B cell (primary cell): ENCODE data around the gene SAMD4A. TPM values are rescaled to one million over a fixed set of nuclear protein-coding genes. Genes with fewer than 3 reads are reported as not detected.

Experiments
- ATAC-seq: fragments of 200-7000 bp; cut with Tn5 transposase; one replicate; pipeline ENCODE4 v1.10.0; 2021; ENCODE audit warnings: low read depth, mild to moderate bottlenecking, moderate number of reproducible peaks, moderate library complexity
- CTCF ChIA-PET: fragments of 350-600 bp; sonication (Branson Sonifier 250); formaldehyde crosslinking; loops from one replicate; lab custom pipeline; 2021; ENCODE audit warnings: antibody characterized with exemption, inconsistent platforms; lab: Charles Lee
- POLR2A ChIA-PET: fragments of 350-600 bp; sonication (Branson Sonifier 250); formaldehyde crosslinking; loops from one replicate; lab custom pipeline; 2021; ENCODE audit warnings: antibody characterized with exemption; lab: Charles Lee
- DNase-seq: peaks from one replicate; pipeline ENCODE4 v3.0.0; 2013
- H2AFZ ChIP-seq: 2 replicates; pipeline ENCODE4 v1.6.1; 2012; ENCODE audit warnings: mild to moderate bottlenecking, low read depth, low read length; ENCODE audit not compliant: insufficient read depth, poor library complexity, severe bottlenecking
- H3K27ac ChIP-seq, 2 donors: 1 replicate in 1 of 2; 2 replicates in 1 of 2; pipeline ENCODE4 v1.5.1; 2012 to 2013; ENCODE audit warnings: low read length in 2 of 2, mild to moderate bottlenecking in 2 of 2, moderate library complexity in 1 of 2
- H3K27me3 ChIP-seq, 4 experiments: fragments of 200-600 bp in 1 of 4; sonication (generic) in 1 of 4; replicated peaks in 1 of 4; 1 replicate in 2 of 4; 2 replicates in 2 of 4; pipeline versions ENCODE4 v1.6.1 to v1.7.0; 2013 to 2016; ENCODE audit warnings: low read length in 3 of 4, mild to moderate bottlenecking in 2 of 4, mixed read lengths in 1 of 4, moderate library complexity in 1 of 4; ENCODE audit not compliant: insufficient read depth in 4 of 4, control insufficient read depth in 3 of 4; ENCODE audit errors: control extremely low read depth in 1 of 4
- H3K36me3 ChIP-seq, 2 experiments: replicated peaks in 1 of 2; 1 replicate in 1 of 2; 2 replicates in 1 of 2; pipeline versions ENCODE4 v1.6.1 to v1.7.1; 2013; ENCODE audit warnings: low read length in 1 of 2; ENCODE audit not compliant: insufficient read depth in 2 of 2, control insufficient read depth in 1 of 2; ENCODE audit errors: control extremely low read depth in 1 of 2, extremely low read depth in 1 of 2
- H3K4me1 ChIP-seq, 2 donors: fragments of 200-600 bp in 1 of 2; sonication (generic) in 1 of 2; 1 replicate in 1 of 2; 2 replicates in 1 of 2; pipeline versions ENCODE4 v1.5.1 to v1.6.1; 2013 to 2017; ENCODE audit warnings: low read length in 2 of 2; ENCODE audit not compliant: control insufficient read depth in 2 of 2, insufficient read depth in 2 of 2
- H3K4me2 ChIP-seq: replicated peaks from 2 replicates; pipeline ENCODE3; 2012; ENCODE audit warnings: mild to moderate bottlenecking, low read depth, low read length; ENCODE audit not compliant: poor library complexity, severe bottlenecking
- H3K4me3 ChIP-seq, 5 experiments: fragments of 200-600 bp in 1 of 5; sonication (generic) in 1 of 5; 1 replicate in 3 of 5; 2 replicates in 2 of 5; pipeline versions ENCODE4 v1.5.1 to v1.7.0; 2011 to 2016; ENCODE audit warnings: low read length in 4 of 5, mild to moderate bottlenecking in 4 of 5, low read depth in 2 of 5, control low read depth in 1 of 5, moderate library complexity in 1 of 5; ENCODE audit not compliant: insufficient read depth in 1 of 5; ENCODE audit errors: control extremely low read depth in 1 of 5, extremely low read depth in 1 of 5
- H3K79me2 ChIP-seq: fragments of 200-600 bp; sonication (generic); one replicate; pipeline ENCODE4 v1.6.0; 2016; ENCODE audit warnings: low read length; ENCODE audit not compliant: control insufficient read depth, insufficient read depth
- H3K9ac ChIP-seq: fragments of 200-600 bp; sonication (generic); 2 replicates; pipeline ENCODE4 v1.6.1; 2017; ENCODE audit warnings: mild to moderate bottlenecking, low read length, moderate library complexity
- H3K9me3 ChIP-seq, 3 donors: one replicate each; pipeline versions ENCODE4 v1.6.1 to v1.7.1; 2013; ENCODE audit warnings: low read length in 2 of 3; ENCODE audit not compliant: control insufficient read depth in 2 of 3, insufficient read depth in 1 of 3; ENCODE audit errors: control extremely low read depth in 1 of 3
- H4K20me1 ChIP-seq: 2 replicates; pipeline ENCODE4 v1.6.0; 2012; ENCODE audit warnings: mild to moderate bottlenecking, low read length; ENCODE audit not compliant: insufficient read depth, control insufficient read depth, poor library complexity, severe bottlenecking
- H3K27ac Mint-ChIP-seq: one replicate; pipeline ENCODE4 v1.8.0; 2021; ENCODE audit warnings: mixed read lengths
- H3K27me3 Mint-ChIP-seq: one replicate; pipeline ENCODE4 v1.8.0; 2021; ENCODE audit warnings: mixed read lengths
- H3K4me1 Mint-ChIP-seq: one replicate; pipeline ENCODE4 v1.8.0; 2021; ENCODE audit warnings: mixed read lengths
- H3K4me3 Mint-ChIP-seq: one replicate; pipeline ENCODE4 v1.8.0; 2021; ENCODE audit warnings: mixed read lengths
- H3K9me3 Mint-ChIP-seq: one replicate; pipeline ENCODE4 v1.8.0; 2022; ENCODE audit warnings: mixed read lengths; ENCODE audit not compliant: insufficient read depth
- CTCF ChIP-seq: fragments of 200-600 bp; IDR thresholded peaks from one replicate; pipeline ENCODE4 v1.8.0; 2022; ENCODE audit warnings: antibody characterized with exemption, mild to moderate bottlenecking
- EZH2 ChIP-seq: IDR thresholded peaks from 2 replicates; pipeline ENCODE4 v1.6.1; 2012; ENCODE audit warnings: borderline replicate concordance, low read depth, mild to moderate bottlenecking, moderate library complexity, low read length; ENCODE audit not compliant: insufficient read depth, poor library complexity, severe bottlenecking
- WGBS: methylation state at CpG from one replicate; pipeline ENCODE4 v1.1.5; 2013; ENCODE audit warnings: missing lambda C conversion rate; ENCODE audit not compliant: insufficient coverage; 5-methylcytosine and 5-hydroxymethylcytosine counted together
- intact Hi-C: fragments of 100-400 bp; cut with micrococcal nuclease; formaldehyde crosslinking; loops from one replicate; pipeline ENCODE4 v1.10.0; 2022
- polyA plus RNA-seq: library from polyadenylated mRNA; depleted of rRNA; stranded (reverse); fragments of >200 nt; gene quantifications from 2 replicates; pipeline ENCODE4 v1.2.3, GENCODE V29; 2012
- total RNA-seq, 2 donors: library from RNA; stranded (reverse); fragments of 120-200 nt in 1 of 2; gene quantifications; 1 replicate in 1 of 2; 2 replicates in 1 of 2; pipeline versions ENCODE4 v1.2.3 to v1.2.4, GENCODE V29; 2013 to 2022

SAMD4A gene
- total and polyA plus RNA-seq, 2 donors (not counting 1 experiment from before 2014, with no cell fraction given), result 5.7 to 13.7 TPM

- TF ChIP-seq EZH2 (no peak), CTCF (no peak)
- ATAC-seq (peak; percentile 68), DNase-seq (peak; percentile 73)
- intact Hi-C loops, result loop anchor here (5.0 kb wide), 1 partner anchor 60 kb away; the partner anchor contains the start of gene SAMD4A
- H3K27me3 Mint-ChIP-seq, result no peaks in the 10 kb centered on the region
- Histone ChIP-seq H3K4me1 (peaks cover 37 to 43% of the 10 kb centered on the region in 2 donors), H3K27ac (peak overlapping the region; percentile 72 to 93), H3K9ac (peak overlapping the region; percentile 60), H3K4me2 (peak overlapping the region; percentile 70), H4K20me1 (no peaks in the 10 kb centered on the region), H3K27me3 (no peaks in the 10 kb centered on the region), H3K9me3 (no peaks in the 10 kb centered on the region), H3K4me3 (peak overlapping the region; percentile 22 to 54 (median 42)), H2AFZ (peak overlapping the region; percentile 66), H3K36me3 (no peaks in the 10 kb centered on the region), H3K79me2 (peaks cover 26% of the 10 kb centered on the region)
- no peaks in the 10 kb centered on the region for H3K9me3 Mint-ChIP-seq
- peak overlapping the region; percentile 86 for H3K4me3 Mint-ChIP-seq
- ChIA-PET CTCF (interaction anchor here (1.0 to 2.0 kb wide), 2 partner anchors 95 to 147 kb away, joined by 3 to 4 read pairs; no protein-coding TSS in a partner anchor), POLR2A (no interaction called here)
- H3K4me1 Mint-ChIP-seq, result peaks cover 53% of the 10 kb centered on the region
- H3K27ac Mint-ChIP-seq, result peak overlapping the region; percentile 89
- WGBS, result 50% methylated on average over 9 of the region's 13 CpGs
Observed at GRCh38 chr14:54627540-54628363, 60.8 kb downstream of the SAMD4A start.

GRCh38 chr14:54629183-54629582 is 62.3 kb downstream of the SAMD4A start:
- H2AFZ ChIP-seq, result peak overlapping the region; percentile 6
- no peaks in the 10 kb centered on the region for H3K9me3 Mint-ChIP-seq
- ChIA-PET POLR2A (no interaction called here), CTCF (no interaction called here)
- no peaks in the 10 kb centered on the region for H3K36me3 ChIP-seq
- no peaks in the 10 kb centered on the region for H3K27me3 ChIP-seq
- peaks cover 33 to 43% of the 10 kb centered on the region in 2 donors for H3K4me1 ChIP-seq
- DNase-seq, result no peak
- no peaks in the 10 kb centered on the region for H3K9me3 ChIP-seq
- intact Hi-C loops, result loop anchor here (5.0 kb wide), 1 partner anchor 62 kb away; the partner anchor contains the start of gene SAMD4A
- H3K27ac Mint-ChIP-seq, result peak overlapping the region; percentile 89
- no peak for TF ChIP-seq EZH2
- no peak for TF ChIP-seq CTCF
- WGBS, result 100% methylated on average over 2 of the region's 3 CpGs
- H3K27me3 Mint-ChIP-seq, result no peaks in the 10 kb centered on the region
- no peak for ATAC-seq
- H3K4me3 ChIP-seq, result peak overlapping the region in 1 of 5 experiments; percentile 37
- H3K79me2 ChIP-seq, result peaks cover 38% of the 10 kb centered on the region
- H3K4me1 Mint-ChIP-seq, result peaks cover 47% of the 10 kb centered on the region
- H3K4me2 ChIP-seq, result peak overlapping the region; percentile 70
- H3K27ac ChIP-seq, result peak overlapping the region in 1 of 2 donors; percentile 93
- H3K9ac ChIP-seq, result no peak overlapping the region
- H4K20me1 ChIP-seq, result no peaks in the 10 kb centered on the region
- H3K4me3 Mint-ChIP-seq, result peak overlapping the region; percentile 86
